Activated naive CD4-positive, alpha-beta T cell treated with anti-CD3 and anti-CD28 coated beads for 36 hours (primary cell): ENCODE measurements around the gene MAN1C1. TPM values are rescaled to one million over a fixed set of nuclear protein-coding genes. Genes with fewer than 3 reads are reported as not detected.

ENCODE experiments used
- CTCF ChIA-PET: fragments of 350-600 bp; sonication (Branson Sonifier 250); formaldehyde crosslinking; loops from one replicate; lab custom pipeline; 2021; ENCODE audit warnings: antibody characterized with exemption; lab: Charles Lee
- DNase-seq: peaks from one replicate; pipeline ENCODE4 v3.0.0-alpha.2; 2020
- H3K27ac Mint-ChIP-seq: one replicate; pipeline ENCODE4 v1.8.0; 2021; ENCODE audit warnings: mild to moderate bottlenecking, mixed read lengths
- H3K27me3 Mint-ChIP-seq: one replicate; pipeline ENCODE4 v1.8.0; 2021; ENCODE audit warnings: low read depth, mixed read lengths
- H3K36me3 Mint-ChIP-seq: one replicate; pipeline ENCODE4 v1.8.0; 2021; ENCODE audit warnings: low read depth, mixed read lengths
- H3K4me1 Mint-ChIP-seq: one replicate; pipeline ENCODE4 v1.8.0; 2021; ENCODE audit warnings: low read depth, mixed read lengths
- H3K4me3 Mint-ChIP-seq: one replicate; pipeline ENCODE4 v1.8.0; 2021; ENCODE audit warnings: mild to moderate bottlenecking, moderate library complexity, mixed read lengths
- H3K9me3 Mint-ChIP-seq: one replicate; pipeline ENCODE4 v1.8.0; 2021; ENCODE audit warnings: mixed read lengths
- intact Hi-C: fragments of 100-400 bp; cut with micrococcal nuclease; formaldehyde crosslinking; loops from one replicate; pipeline ENCODE4 v1.15.1; 2023
- total RNA-seq, 2 experiments: library from RNA; stranded (reverse); gene quantifications; one replicate each; pipeline ENCODE4 v1.2.3, GENCODE V29; 2021

Gene MAN1C1
- total RNA-seq, 2 experiments from 2014 or later, result 4.9 to 6.3 TPM

GRCh38 chr1:25828491-25828890 is 211.9 kb downstream of the MAN1C1 start:
- Mint-ChIP-seq H3K4me3 (no peak overlapping the region), H3K9me3 (no peaks in the 10 kb centered on the region), H3K27ac (no peak overlapping the region), H3K27me3 (no peaks in the 10 kb centered on the region), H3K4me1 (peaks cover 13% of the 10 kb centered on the region), H3K36me3 (peaks cover 33% of the 10 kb centered on the region)
- intact Hi-C loops, result no loop called here
- no peak for DNase-seq
- CTCF ChIA-PET, result no interaction called here

GRCh38 chr1:25829046-25829445 is 212.5 kb downstream of the MAN1C1 start:
- H3K27me3 Mint-ChIP-seq, result no peaks in the 10 kb centered on the region
- DNase-seq, result no peak
- no peaks in the 10 kb centered on the region for H3K9me3 Mint-ChIP-seq
- intact Hi-C loops, result no loop called here
- H3K4me3 Mint-ChIP-seq, result no peak overlapping the region
- H3K27ac Mint-ChIP-seq, result no peak overlapping the region
- CTCF ChIA-PET, result interaction anchor here (0.6 kb wide), 2 partner anchors 10 to 309 kb away, joined by 5 to 10 read pairs; no protein-coding TSS in a partner anchor
- peaks cover 35% of the 10 kb centered on the region for H3K36me3 Mint-ChIP-seq
- peaks cover 13% of the 10 kb centered on the region for H3K4me1 Mint-ChIP-seq

GRCh38 chr1:25831569-25832196 is 215.1 kb downstream of the MAN1C1 start:
- CTCF ChIA-PET, result interaction anchor here (0.9 to 1.4 kb wide), 3 partner anchors 8 to 63 kb away, joined by 3 to 4 read pairs (median 4); no protein-coding TSS in a partner anchor
- no peaks in the 10 kb centered on the region for H3K27me3 Mint-ChIP-seq
- H3K36me3 Mint-ChIP-seq, result peaks cover 37% of the 10 kb centered on the region
- no peaks in the 10 kb centered on the region for H3K9me3 Mint-ChIP-seq
- DNase-seq, result no peak
- H3K4me3 Mint-ChIP-seq, result no peak overlapping the region
- peaks cover 13% of the 10 kb centered on the region for H3K4me1 Mint-ChIP-seq
- no peak overlapping the region for H3K27ac Mint-ChIP-seq
- intact Hi-C loops, result no loop called here

- intact Hi-C loops, result no loop called here
- DNase-seq, result no peak
- Mint-ChIP-seq H3K36me3 (peaks cover 35% of the 10 kb centered on the region), H3K9me3 (no peaks in the 10 kb centered on the region), H3K27me3 (no peaks in the 10 kb centered on the region), H3K4me3 (no peak overlapping the region), H3K27ac (no peak overlapping the region), H3K4me1 (peaks cover 13% of the 10 kb centered on the region)
- CTCF ChIA-PET, result interaction anchor here (0.9 to 1.4 kb wide), 3 partner anchors 7 to 62 kb away, joined by 3 to 4 read pairs (median 4); no protein-coding TSS in a partner anchor
Observed at GRCh38 chr1:25832336-25833037, 215.9 kb downstream of the MAN1C1 start.

DNA sequence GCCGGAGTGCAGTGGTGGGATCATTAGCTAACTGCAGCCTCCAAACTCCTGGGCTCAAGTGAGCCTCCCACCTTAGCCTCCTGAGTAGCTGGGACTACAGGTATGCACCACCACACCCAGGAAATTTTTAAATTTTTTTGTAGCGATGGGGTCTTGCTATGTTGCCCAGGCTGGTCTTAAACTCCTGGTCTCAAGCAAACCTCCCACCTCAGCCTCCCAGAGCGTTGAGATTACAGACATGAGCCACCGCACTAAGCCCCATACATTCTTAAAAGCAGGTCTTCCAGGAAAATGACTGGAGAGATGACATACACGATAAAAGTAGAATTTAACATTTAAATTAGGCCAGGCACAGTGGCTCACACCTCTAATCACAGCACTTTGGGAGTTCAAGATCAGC is 216.6 kb downstream of the MAN1C1 start:
- intact Hi-C loops, result no loop called here
- CTCF ChIA-PET, result no interaction called here
- no peak for DNase-seq
- H3K9me3 Mint-ChIP-seq, result no peaks in the 10 kb centered on the region
- H3K4me3 Mint-ChIP-seq, result no peak overlapping the region
- H3K4me1 Mint-ChIP-seq, result peaks cover 13% of the 10 kb centered on the region
- H3K27ac Mint-ChIP-seq, result no peak overlapping the region
- peaks cover 32% of the 10 kb centered on the region for H3K36me3 Mint-ChIP-seq
- H3K27me3 Mint-ChIP-seq, result no peaks in the 10 kb centered on the region

Other genes with a start within 250 kb of the MAN1C1 start
- under 1 TPM; 0.33 to 0.54 TPM for gene RHCE, start 196.0 kb upstream of the MAN1C1 start, total RNA-seq
- 1 to 10 TPM; 8.4 to 8.6 TPM for gene MACO1, start 185.9 kb upstream of the MAN1C1 start, total RNA-seq
- 10 to 100 TPM; 19.1 to 19.7 TPM for gene LDLRAP1, start 73.2 kb upstream of the MAN1C1 start, total RNA-seq
- 10 to 100 TPM; 27.8 to 28.6 TPM for gene SELENON, start 183.4 kb downstream of the MAN1C1 start, total RNA-seq
- gene MTFR1L, start 203.2 kb downstream of the MAN1C1 start, total RNA-seq, result 10 to 100 TPM; 22.2 to 23.5 TPM
- 1 to 10 TPM; 8.4 to 9.1 TPM for gene AUNIP, start 242.7 kb downstream of the MAN1C1 start, total RNA-seq